ENCODE data around the gene ZC3H7A.
"Not testable (repeated sequence)": the region's sequence is repeated elsewhere in the genome, so short reads cannot be mapped to it uniquely, and the experiment has no call there.

The ZC3H7A gene

DNA sequence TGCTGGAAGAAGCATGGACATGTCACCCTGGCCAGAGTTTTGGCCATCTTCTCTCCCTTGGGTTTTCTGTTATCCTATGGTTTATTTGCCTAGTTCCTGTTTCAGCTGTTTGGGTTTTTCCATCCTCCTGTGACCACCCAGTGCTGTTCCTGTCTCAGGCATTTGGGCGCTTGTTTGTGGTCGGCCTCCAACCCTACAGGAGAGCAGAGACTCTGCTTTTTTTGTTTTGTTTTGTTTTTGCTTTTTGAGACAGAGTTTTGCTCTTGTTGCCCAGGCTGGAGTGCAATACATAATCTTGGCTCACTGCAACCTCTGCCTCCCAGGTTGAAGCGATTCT is 3.3 kb upstream of the ZC3H7A start:
- DNase-seq, result no peak

GRCh38 chr16:11799509-11800381 is 2.7 kb upstream of the ZC3H7A start:
- peak in 2 of 5 donors; percentile 18 to 34 for DNase-seq

- DNase-seq, result no peak
Observed at GRCh38 chr16:11799017-11799381, 1.9 kb upstream of the ZC3H7A start.

DNA sequence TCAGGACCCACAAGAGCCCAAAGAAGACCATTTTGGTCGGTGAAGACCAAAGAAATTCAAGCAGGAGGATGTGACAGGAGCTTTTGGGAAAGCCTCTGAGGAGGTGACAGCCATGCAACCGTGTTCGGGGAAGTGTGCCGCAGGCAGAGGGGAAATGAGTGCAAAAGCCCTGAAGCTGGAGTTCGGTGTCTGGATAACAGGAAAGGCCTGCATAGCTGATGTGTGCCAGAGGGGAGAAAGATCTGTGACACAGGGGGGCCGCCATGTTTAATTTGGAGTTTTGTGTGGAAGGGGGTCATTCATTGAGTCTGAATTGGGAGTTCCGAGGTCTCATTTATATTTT is 870 bp upstream of the ZC3H7A start:
- no peak for DNase-seq

GRCh38 chr16:11796227-11797165 is 562 bp downstream of the ZC3H7A start:
- DNase-seq, result peak in 2 of 5 donors; percentile 18 to 25

- no peak for DNase-seq
Observed at GRCh38 chr16:11795887-11796226, 1.2 kb downstream of the ZC3H7A start.

- no peak for DNase-seq
Observed at GRCh38 chr16:11794996-11795886, 1.8 kb downstream of the ZC3H7A start.

DNA sequence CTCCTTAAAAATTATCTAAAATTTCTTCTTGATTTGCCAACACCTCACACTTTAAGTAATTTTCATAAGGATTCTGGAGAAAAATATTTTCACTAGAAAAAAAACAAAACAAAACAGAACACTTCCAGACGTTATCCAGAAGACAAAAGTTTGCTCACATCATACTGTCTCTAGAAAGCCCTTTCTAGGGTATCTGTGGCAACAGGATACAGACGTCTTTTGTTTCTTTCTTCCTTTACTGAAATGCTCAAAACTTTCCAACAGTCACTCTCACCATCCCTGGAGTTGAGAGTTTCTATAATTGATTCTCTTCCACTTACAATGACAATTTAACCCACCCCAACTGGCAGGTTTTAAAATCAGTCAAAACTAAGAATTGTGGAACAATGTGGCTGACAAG is 2.6 kb downstream of the ZC3H7A start:
- DNase-seq, result no peak

GRCh38 chr16:11793840-11794239 is 3.2 kb downstream of the ZC3H7A start:
- no peak for DNase-seq

DNA sequence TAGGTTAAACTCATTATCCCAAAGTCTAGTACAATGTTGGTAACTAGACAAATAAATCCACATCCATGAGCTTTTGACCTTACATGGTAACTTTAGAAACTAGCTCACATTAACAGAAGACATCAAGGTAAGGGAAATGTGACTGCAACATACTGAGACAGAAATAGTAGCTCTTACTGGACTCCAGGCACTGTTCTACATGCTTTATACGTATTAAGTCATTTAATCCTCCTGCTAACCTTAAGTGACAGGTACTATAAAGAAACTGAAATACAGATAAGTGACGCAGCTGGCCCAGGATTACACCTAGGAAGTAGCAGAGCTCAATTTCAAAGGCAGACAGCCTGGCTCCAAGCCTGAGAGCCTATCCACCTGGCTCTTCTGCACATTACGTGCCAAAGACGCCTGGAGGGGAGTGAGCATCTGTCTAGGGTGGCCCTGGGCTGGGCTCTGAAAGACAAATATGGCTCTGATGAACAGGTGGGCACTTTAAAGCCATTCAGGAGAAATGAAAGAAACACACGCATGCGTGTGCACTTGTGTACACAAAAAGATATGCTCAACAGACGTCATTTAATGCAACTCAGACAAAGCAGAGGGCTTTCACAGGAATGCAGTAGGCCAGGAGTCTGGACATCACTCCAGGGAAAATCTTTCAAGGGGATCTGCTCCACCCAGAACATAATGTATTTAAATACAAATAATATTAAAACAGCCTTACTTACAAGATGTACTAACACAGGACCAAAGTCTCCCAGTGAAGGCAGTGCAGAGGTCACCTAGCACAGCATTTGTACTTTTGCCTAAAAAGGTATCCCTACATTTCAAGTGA is 4.4 kb downstream of the ZC3H7A start:
- DNase-seq, result no peak

DNA sequence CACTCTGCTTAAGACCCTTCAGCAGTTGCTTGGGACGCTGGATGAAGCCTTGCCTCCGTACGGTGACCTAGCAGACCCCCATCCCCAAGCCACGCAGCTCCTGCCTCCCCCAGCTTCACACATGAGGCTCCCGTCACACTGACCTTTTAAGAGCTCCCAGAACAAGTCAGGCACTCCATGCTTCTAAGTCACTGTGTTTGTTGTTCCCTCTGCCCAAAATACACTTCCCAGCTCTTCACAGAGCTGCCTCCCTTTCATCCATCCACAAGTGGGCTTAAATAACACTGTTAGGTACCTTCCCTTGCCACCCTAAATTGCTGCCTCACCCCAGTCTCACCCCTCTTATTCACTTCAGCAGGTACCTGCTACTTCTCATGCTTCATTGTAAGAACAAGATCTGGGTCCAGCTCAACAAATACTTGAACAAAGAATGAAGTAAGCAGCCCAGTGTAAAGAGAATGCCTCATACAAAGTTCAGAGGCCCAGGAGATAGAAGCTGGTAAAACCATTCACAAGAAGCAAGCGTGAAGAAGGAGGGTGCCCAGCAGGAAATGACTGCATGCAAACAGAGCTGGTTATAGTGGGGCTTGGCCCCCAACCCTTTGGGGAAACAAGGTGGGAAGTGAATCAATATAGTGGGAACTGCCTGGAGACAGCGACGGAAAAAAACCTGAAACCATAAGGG is 5.8 kb downstream of the ZC3H7A start:
- no peak for DNase-seq

- DNase-seq, result peak in 1 of 5 donors; percentile 46
Observed at GRCh38 chr16:11788914-11789313, 8.1 kb downstream of the ZC3H7A start.

DNA sequence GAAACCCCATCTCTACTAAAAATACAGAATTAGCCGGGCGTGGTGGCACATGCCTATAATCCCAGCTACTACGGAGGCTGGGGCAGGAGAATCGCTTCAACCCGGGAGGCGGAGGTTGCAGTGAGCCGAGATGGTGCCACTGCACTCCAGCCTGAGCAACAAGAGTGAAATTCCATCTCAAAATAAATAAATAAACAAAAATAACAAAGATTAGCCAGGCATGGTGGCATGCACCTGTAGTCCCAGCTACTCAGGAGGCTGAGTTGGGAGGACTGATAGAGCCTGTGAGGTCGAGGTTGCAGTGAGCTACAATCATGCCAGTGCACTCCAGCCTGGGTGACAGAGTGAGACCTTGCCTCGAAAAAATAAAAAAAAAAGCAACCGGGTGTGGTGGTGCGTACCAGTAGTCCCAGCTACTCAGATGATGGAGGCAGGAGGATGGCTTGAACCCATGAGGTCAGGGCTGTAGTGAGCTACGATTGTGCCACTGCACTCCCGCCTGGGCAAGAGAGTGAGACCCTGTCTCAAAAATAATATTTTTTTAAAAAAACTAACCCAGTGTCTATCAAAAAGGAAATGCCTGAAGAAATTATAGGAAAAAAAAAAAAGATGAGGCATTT is 12.0 kb downstream of the ZC3H7A start:
- DNase-seq, result not testable (repeated sequence)

GRCh38 chr16:11784381-11784780 is 12.7 kb downstream of the ZC3H7A start:
- not testable (repeated sequence) for DNase-seq

DNA sequence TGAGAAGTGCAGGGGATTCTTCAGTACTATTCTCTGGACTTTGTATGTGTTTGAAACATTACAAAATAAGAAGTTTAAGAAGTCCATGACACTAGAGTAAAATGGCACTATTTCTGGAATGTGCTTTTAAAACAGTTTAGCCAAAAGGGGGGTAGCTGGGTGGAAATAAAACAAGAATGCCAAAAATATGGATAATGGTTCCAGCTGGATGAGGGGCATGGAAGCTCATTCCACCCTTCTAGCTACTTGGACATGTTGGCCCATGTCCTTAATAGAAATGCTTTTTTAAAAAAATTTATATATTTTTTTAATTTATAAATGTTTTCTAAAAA is 13.1 kb downstream of the ZC3H7A start:
- DNase-seq, result no peak

- DNase-seq, result peak in 4 of 5 donors; percentile 34 to 82 (median 54)
Observed at GRCh38 chr16:11783319-11784037, 13.6 kb downstream of the ZC3H7A start.

GRCh38 chr16:11781773-11782172 is 15.3 kb downstream of the ZC3H7A start:
- DNase-seq, result no peak

DNA sequence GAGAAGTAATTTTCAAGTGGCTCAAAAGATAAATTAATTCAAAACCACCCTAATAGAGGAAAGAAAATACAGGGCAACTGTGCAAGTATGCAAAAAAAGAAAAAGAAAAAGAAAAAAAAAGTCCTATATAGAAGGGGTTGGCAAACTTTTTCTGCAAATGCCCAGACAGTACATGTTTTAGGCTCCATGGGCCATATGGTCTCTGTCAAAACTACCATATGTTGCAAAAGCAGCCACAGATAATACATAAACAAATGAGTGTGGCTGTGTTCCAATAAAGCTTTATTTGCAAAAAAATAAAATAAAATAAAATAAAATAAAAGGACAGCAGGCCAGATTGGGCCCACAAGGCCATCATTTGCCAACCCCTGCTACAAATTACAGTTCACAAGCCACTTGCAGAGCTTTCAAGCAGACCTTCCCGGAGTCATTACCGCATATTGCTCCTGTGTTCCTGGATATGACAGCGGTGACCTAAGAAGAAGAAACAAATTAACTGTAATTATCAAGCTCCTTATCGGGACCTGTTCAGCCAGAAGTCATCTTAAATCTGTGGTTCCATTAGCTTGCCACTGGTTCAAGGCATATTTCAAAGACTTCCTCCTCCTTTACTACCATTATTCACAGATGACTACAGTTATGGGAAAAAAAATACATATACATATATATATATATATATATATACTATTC is 15.9 kb downstream of the ZC3H7A start:
- no peak for DNase-seq

GRCh38 chr16:11779074-11779473 is 18.0 kb downstream of the ZC3H7A start:
- no peak for DNase-seq

Measured in T-helper 1 cell (primary cell).